ENCODE results near the gene NUDT3. TPM values are rescaled to one million over a fixed set of nuclear protein-coding genes. Genes with fewer than 3 reads are reported as not detected.

Gene NUDT3
- total RNA-seq, 1 experiment from 2014 or later, result 23.6 TPM

- POLR2A ChIA-PET, result no interaction called here
- no peak for DNase-seq (ENCODE audit: unreplicated experiment)
- Mint-ChIP-seq H3K9me3 (ENCODE audit: unreplicated experiment) (no peaks in the 10 kb centered on the region), H3K4me3 (ENCODE audit: unreplicated experiment) (no peak overlapping the region), H3K27me3 (ENCODE audit: insufficient read depth, unreplicated experiment) (no peaks in the 10 kb centered on the region), H3K27ac (ENCODE audit: low read depth, unreplicated experiment) (no peak overlapping the region), H3K4me1 (ENCODE audit: insufficient read depth, unreplicated experiment) (peaks cover 16% of the 10 kb centered on the region), H3K36me3 (ENCODE audit: insufficient read depth, unreplicated experiment) (no peaks in the 10 kb centered on the region)
- intact Hi-C loops (cut with micrococcal nuclease), result no loop called here
- CTCF ChIA-PET, result no interaction called here
- TF ChIP-seq CTCF (IDR thresholded peaks at IDR 0.05; ENCODE audit: unreplicated experiment), result no peak
- BruUV-seq (replicated peaks), result no TSS peak
Measured at GRCh38 chr6:34234667-34235306, 157.7 kb downstream of the NUDT3 start.

- BruUV-seq (replicated peaks), result no TSS peak
- ChIA-PET POLR2A (no interaction called here), CTCF (no interaction called here)
- intact Hi-C loops (cut with micrococcal nuclease), result no loop called here
- DNase-seq (ENCODE audit: unreplicated experiment), result no peak
- Mint-ChIP-seq H3K4me3 (ENCODE audit: unreplicated experiment) (no peak overlapping the region), H3K27me3 (ENCODE audit: insufficient read depth, unreplicated experiment) (no peaks in the 10 kb centered on the region), H3K9me3 (ENCODE audit: unreplicated experiment) (no peaks in the 10 kb centered on the region), H3K27ac (ENCODE audit: low read depth, unreplicated experiment) (no peak overlapping the region), H3K4me1 (ENCODE audit: insufficient read depth, unreplicated experiment) (peaks cover 11% of the 10 kb centered on the region), H3K36me3 (ENCODE audit: insufficient read depth, unreplicated experiment) (no peaks in the 10 kb centered on the region)
- TF ChIP-seq CTCF (IDR thresholded peaks at IDR 0.05; ENCODE audit: unreplicated experiment), result no peak
Measured at GRCh38 chr6:34233867-34234266, 158.6 kb downstream of the NUDT3 start.

- ChIA-PET CTCF (no interaction called here), POLR2A (no interaction called here)
- Mint-ChIP-seq H3K36me3 (ENCODE audit: insufficient read depth, unreplicated experiment) (no peaks in the 10 kb centered on the region), H3K9me3 (ENCODE audit: unreplicated experiment) (no peaks in the 10 kb centered on the region), H3K4me3 (ENCODE audit: unreplicated experiment) (no peak overlapping the region), H3K4me1 (ENCODE audit: insufficient read depth, unreplicated experiment) (peaks cover 4% of the 10 kb centered on the region), H3K27me3 (ENCODE audit: insufficient read depth, unreplicated experiment) (no peaks in the 10 kb centered on the region), H3K27ac (ENCODE audit: low read depth, unreplicated experiment) (no peak overlapping the region)
- no peak for DNase-seq (ENCODE audit: unreplicated experiment)
- no TSS peak for BruUV-seq (replicated peaks)
- no peak for TF ChIP-seq CTCF (IDR thresholded peaks at IDR 0.05; ENCODE audit: unreplicated experiment)
- intact Hi-C loops (cut with micrococcal nuclease), result no loop called here
Measured at GRCh38 chr6:34232901-34233300, 159.6 kb downstream of the NUDT3 start.

DNA sequence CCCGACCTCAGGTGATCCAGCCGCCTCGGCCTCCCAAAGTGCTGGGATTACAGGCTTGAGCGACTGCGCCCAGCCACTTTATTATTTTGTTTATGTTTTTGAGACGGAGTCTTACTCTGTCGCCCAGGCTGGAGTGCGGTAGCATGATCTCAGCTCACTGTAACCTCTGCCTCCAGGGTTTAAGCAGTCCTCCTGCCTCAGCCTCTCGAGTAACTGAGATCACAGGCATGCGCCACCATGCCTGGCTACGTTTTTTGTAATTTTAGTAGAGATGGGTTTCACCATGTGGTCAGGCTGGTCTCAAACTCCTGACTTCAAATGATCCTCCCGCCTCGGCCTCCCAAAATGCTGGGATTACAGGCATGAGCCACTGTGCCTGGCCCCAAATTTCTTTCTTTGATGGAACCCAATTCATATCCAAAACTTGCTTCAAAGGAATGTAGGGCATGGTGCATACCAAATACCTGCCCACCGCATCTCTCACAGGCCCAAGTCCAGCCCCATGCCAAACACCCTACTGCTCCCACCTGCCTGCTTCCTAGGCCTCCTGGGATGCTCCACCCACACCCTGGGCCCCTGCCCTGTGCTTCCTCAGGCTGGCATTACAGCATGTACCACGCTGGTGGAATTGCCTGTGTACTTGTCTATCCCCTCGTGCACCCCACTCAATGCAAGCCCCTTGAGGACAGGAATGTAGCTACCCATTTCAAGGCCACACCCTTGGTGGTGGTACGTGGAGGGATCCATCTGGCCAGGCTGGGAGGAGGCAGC lies 160.7 kb downstream of the NUDT3 start:
- peaks cover 4% of the 10 kb centered on the region for H3K4me1 Mint-ChIP-seq (ENCODE audit: insufficient read depth, unreplicated experiment)
- H3K27me3 Mint-ChIP-seq (ENCODE audit: insufficient read depth, unreplicated experiment), result no peaks in the 10 kb centered on the region
- no TSS peak for BruUV-seq (replicated peaks)
- no peaks in the 10 kb centered on the region for H3K9me3 Mint-ChIP-seq (ENCODE audit: unreplicated experiment)
- no peak overlapping the region for H3K27ac Mint-ChIP-seq (ENCODE audit: low read depth, unreplicated experiment)
- intact Hi-C loops (cut with micrococcal nuclease), result no loop called here
- ChIA-PET POLR2A (no interaction called here), CTCF (interaction anchor here (0.6 to 1.0 kb wide), 3 partner anchors 36 to 183 kb away, joined by 3 to 4 read pairs (median 3); no protein-coding TSS in a partner anchor)
- no peak overlapping the region for H3K4me3 Mint-ChIP-seq (ENCODE audit: unreplicated experiment)
- TF ChIP-seq CTCF (IDR thresholded peaks at IDR 0.05; ENCODE audit: unreplicated experiment), result no peak
- no peaks in the 10 kb centered on the region for H3K36me3 Mint-ChIP-seq (ENCODE audit: insufficient read depth, unreplicated experiment)
- no peak for DNase-seq (ENCODE audit: unreplicated experiment)
